Ascending aorta (tissue), 2 donors: ENCODE results near the gene SCN5A. TPM values are rescaled to one million over a fixed set of nuclear protein-coding genes. Genes with fewer than 3 reads are reported as not detected.

ENCODE experiments used
- DNase-seq, 2 donors: peaks; one replicate each; pipeline ENCODE4 v3.0.0-alpha.2; 2019; ENCODE audit warnings: low spot score in 2 of 2
- H3K27ac ChIP-seq, 2 donors: fragments of 200-600 bp; sonication (generic); one replicate each; pipeline ENCODE4 v1.5.1; 2016 to 2017; ENCODE audit warnings: mild to moderate bottlenecking in 1 of 2
- H3K27me3 ChIP-seq: fragments of 200-600 bp; sonication (generic); one replicate; pipeline ENCODE4 v1.5.1; 2017
- H3K36me3 ChIP-seq, 2 donors: fragments of 200-600 bp; sonication (generic); one replicate each; pipeline ENCODE4 v1.5.1; 2016
- H3K4me1 ChIP-seq, 2 donors: fragments of 200-600 bp; sonication (generic); one replicate each; pipeline ENCODE4 v1.5.1; 2016 to 2017; ENCODE audit warnings: mild to moderate bottlenecking in 1 of 2
- H3K4me3 ChIP-seq, 2 donors: fragments of 200-600 bp; sonication (generic); one replicate each; pipeline ENCODE4 v1.5.1; 2016 to 2017; ENCODE audit warnings: mild to moderate bottlenecking in 1 of 2
- H3K9me3 ChIP-seq, 2 donors: fragments of 200-600 bp; sonication (generic); one replicate each; pipeline ENCODE4 v1.5.1; 2016
- CTCF ChIP-seq, 3 experiments: fragments of 200-600 bp in 2 of 3; fragments of 450-650 bp in 1 of 3; sonication (generic) in 2 of 3; IDR thresholded peaks; one replicate each; pipeline ENCODE4 v1.5.1; 2016 to 2019; ENCODE audit warnings: antibody characterized with exemption in 3 of 3, mild to moderate bottlenecking in 1 of 3, moderate library complexity in 1 of 3
- intact Hi-C: fragments of 100-400 bp; cut with DNase I; formaldehyde crosslinking; loops from one replicate; pipeline ENCODE4 v1.15.1; 2023
- total RNA-seq: library from RNA; depleted of rRNA; stranded (reverse); fragments of >200 nt; gene quantifications from one replicate; pipeline ENCODE4 v1.1.0, GENCODE V29; 2016

The SCN5A gene
- total RNA-seq, 1 donor from 2014 or later: 2.7 TPM

GRCh38 chr3:38556640-38557358 lies 92.7 kb downstream of the SCN5A start:
- Histone ChIP-seq H3K4me3 (no peak overlapping the region), H3K9me3 (no peaks in the 10 kb centered on the region), H3K27me3 (no peaks in the 10 kb centered on the region), H3K36me3 (no peaks in the 10 kb centered on the region), H3K27ac (no peak overlapping the region), H3K4me1 (no peaks in the 10 kb centered on the region)
- peak in 1 of 2 donors; percentile 55 for DNase-seq
- no peak for TF ChIP-seq CTCF (IDR thresholded peaks at IDR 0.05)
- intact Hi-C loops: no loop called here

- H3K27me3 ChIP-seq: no peaks in the 10 kb centered on the region
- H3K4me1 ChIP-seq: no peaks in the 10 kb centered on the region
- no peak overlapping the region for H3K4me3 ChIP-seq
- TF ChIP-seq CTCF (IDR thresholded peaks at IDR 0.05): no peak
- H3K36me3 ChIP-seq: no peaks in the 10 kb centered on the region
- H3K27ac ChIP-seq: no peak overlapping the region
- DNase-seq: no peak
- no peaks in the 10 kb centered on the region for H3K9me3 ChIP-seq
- intact Hi-C loops: no loop called here
These were observed 93.6 kb downstream of the SCN5A start for GRCh38 chr3:38555926-38556325.

GRCh38 chr3:38555149-38555840 lies 94.2 kb downstream of the SCN5A start:
- H3K4me3 ChIP-seq: no peak overlapping the region
- no peak for TF ChIP-seq CTCF (IDR thresholded peaks at IDR 0.05)
- no peaks in the 10 kb centered on the region for H3K9me3 ChIP-seq
- H3K4me1 ChIP-seq: no peaks in the 10 kb centered on the region
- no peaks in the 10 kb centered on the region for H3K36me3 ChIP-seq
- H3K27ac ChIP-seq: no peak overlapping the region
- intact Hi-C loops: no loop called here
- H3K27me3 ChIP-seq: no peaks in the 10 kb centered on the region
- DNase-seq: peak in 1 of 2 donors; percentile 28

GRCh38 chr3:38554127-38554827 lies 95.2 kb downstream of the SCN5A start:
- H3K9me3 ChIP-seq: no peaks in the 10 kb centered on the region
- H3K27me3 ChIP-seq: no peaks in the 10 kb centered on the region
- no peak overlapping the region for H3K27ac ChIP-seq
- no peak for TF ChIP-seq CTCF (IDR thresholded peaks at IDR 0.05)
- H3K36me3 ChIP-seq: no peaks in the 10 kb centered on the region
- DNase-seq: peak in 1 of 2 donors; percentile 35
- intact Hi-C loops: no loop called here
- H3K4me3 ChIP-seq: no peak overlapping the region
- no peaks in the 10 kb centered on the region for H3K4me1 ChIP-seq

- TF ChIP-seq CTCF (IDR thresholded peaks at IDR 0.05): no peak
- H3K9me3 ChIP-seq: no peaks in the 10 kb centered on the region
- intact Hi-C loops: no loop called here
- no peak overlapping the region for H3K4me3 ChIP-seq
- no peaks in the 10 kb centered on the region for H3K4me1 ChIP-seq
- H3K27ac ChIP-seq: no peak overlapping the region
- no peak for DNase-seq
- H3K27me3 ChIP-seq: no peaks in the 10 kb centered on the region
- H3K36me3 ChIP-seq: no peaks in the 10 kb centered on the region
These were observed 96.4 kb downstream of the SCN5A start for GRCh38 chr3:38553071-38553470.
